ENCODE measurements around the gene RICTOR. TPM values are rescaled to one million over a fixed set of nuclear protein-coding genes. Genes with fewer than 3 reads are reported as not detected.
A peak's percentile ranks its signal among the peaks of the same experiment; 100 is the strongest.
"Not testable (repeated sequence)": the region's sequence is repeated elsewhere in the genome, so short reads cannot be mapped to it uniquely, and the experiment has no call there.

The RICTOR gene
- total RNA-seq, 3 donors from 2014 or later = 14.1 to 19.2 (median 18.0) TPM

GRCh38 chr5:38994324-38994927, 79.8 kb downstream of the RICTOR start:
- peaks cover 4% of the 10 kb centered on the region for H3K9me3 Mint-ChIP-seq
- H3K4me1 Mint-ChIP-seq (ENCODE audit: low read depth) = peaks cover 17% of the 10 kb centered on the region
- no peak overlapping the region for H3K4me3 Mint-ChIP-seq
- H3K27me3 Mint-ChIP-seq (ENCODE audit: low read depth) = no peaks in the 10 kb centered on the region
- ATAC-seq (no peak), DNase-seq (peak; percentile 5)
- H3K36me3 Mint-ChIP-seq (ENCODE audit: insufficient read depth) = peaks cover 40% of the 10 kb centered on the region

DNA sequence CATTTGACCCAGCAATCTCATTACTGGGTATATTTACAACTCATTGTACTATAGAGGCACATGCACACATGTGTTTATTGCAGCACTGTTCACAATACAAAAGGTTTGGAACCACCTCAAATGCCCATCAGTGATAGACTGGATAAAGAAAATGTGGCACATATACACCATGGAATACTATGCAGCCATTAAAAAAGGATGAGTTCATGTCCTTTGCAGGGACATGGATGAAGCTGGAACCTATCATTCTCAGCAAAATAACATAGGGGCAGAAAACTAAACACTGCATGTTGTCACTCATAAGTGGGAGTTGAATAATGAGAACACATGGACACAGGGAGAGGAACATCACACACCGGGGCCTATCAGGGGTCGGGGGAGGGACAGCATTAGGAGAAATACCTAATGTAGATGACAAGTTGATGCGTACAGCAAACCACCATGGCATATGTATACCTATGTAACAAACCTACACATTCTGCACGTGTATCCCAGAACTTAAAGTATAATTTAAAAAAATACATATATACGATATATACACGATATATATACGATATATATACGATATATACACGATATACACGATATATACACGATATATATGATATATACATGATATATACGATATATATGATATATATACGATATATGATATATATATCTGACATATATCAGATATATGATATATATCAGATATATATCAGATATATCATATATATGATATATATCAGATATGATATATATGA, 84.1 kb downstream of the RICTOR start:
- not testable (repeated sequence) for ATAC-seq; H3K27me3 Mint-ChIP-seq (ENCODE audit: low read depth)
- H3K36me3 Mint-ChIP-seq (ENCODE audit: insufficient read depth) = peaks cover 59% of the 10 kb centered on the region

GRCh38 chr5:38985909-38986452, 88.2 kb downstream of the RICTOR start:
- peaks cover 6% of the 10 kb centered on the region for H3K4me1 Mint-ChIP-seq (ENCODE audit: low read depth)
- no peaks in the 10 kb centered on the region for H3K27me3 Mint-ChIP-seq (ENCODE audit: low read depth)
- ATAC-seq (no peak), DNase-seq (no peak)
- peaks cover 5% of the 10 kb centered on the region for H3K9me3 Mint-ChIP-seq
- no peak overlapping the region for H3K4me3 Mint-ChIP-seq
- peaks cover 47% of the 10 kb centered on the region for H3K36me3 Mint-ChIP-seq (ENCODE audit: insufficient read depth)

More for the DNA sequence above, 84.1 kb downstream of the RICTOR start:
- H3K4me1 Mint-ChIP-seq (ENCODE audit: low read depth) = peaks cover 14% of the 10 kb centered on the region
- not testable (repeated sequence) for H3K9me3 Mint-ChIP-seq, H3K4me3 Mint-ChIP-seq, DNase-seq

DNA sequence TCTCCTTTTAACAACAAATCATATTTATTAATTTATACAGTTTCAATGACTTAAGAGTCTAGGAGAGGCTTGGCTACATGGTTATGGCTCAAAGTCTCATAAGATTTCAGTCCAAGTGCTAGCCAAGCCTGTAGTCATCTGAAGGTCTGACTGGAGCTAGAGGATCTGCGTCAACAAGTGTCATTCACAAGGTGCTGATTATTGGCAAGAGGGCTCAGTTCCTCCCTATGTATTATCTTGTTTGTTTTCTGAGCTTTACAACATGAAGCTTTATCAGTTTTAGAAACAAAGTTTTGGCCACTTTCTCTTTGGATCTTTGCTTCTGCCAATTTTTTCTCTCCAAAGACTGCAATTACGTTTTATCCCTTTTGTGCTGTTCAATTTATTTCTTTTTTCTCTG, 94.7 kb downstream of the RICTOR start:
- Mint-ChIP-seq H3K36me3 (ENCODE audit: insufficient read depth) (peaks cover 27% of the 10 kb centered on the region), H3K9me3 (no peaks in the 10 kb centered on the region), H3K4me3 (no peak overlapping the region), H3K27me3 (ENCODE audit: low read depth) (no peaks in the 10 kb centered on the region), H3K4me1 (ENCODE audit: low read depth) (no peaks in the 10 kb centered on the region)
- DNase-seq (no peak), ATAC-seq (no peak)

DNA sequence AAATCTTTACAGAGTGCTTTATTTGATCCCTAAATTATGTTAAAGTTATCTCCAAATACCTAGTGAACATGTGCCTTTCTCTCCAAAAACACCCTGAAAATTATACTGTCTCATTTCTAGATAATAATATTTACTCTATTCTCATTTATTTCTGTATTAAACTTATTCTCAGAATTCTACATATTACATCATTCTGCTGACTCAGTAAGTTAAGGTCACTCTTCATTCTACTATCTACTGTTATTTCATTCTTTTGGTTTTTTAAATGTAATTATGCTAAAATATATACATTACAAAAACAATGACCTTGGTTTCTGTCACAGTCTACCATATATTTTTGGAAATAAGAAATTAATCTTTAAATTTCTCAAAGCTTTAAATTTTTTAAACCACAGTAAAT, 96.2 kb downstream of the RICTOR start:
- DNase-seq (no peak), ATAC-seq (no peak)
- Mint-ChIP-seq H3K36me3 (ENCODE audit: insufficient read depth) (peaks cover 29% of the 10 kb centered on the region), H3K4me3 (no peak overlapping the region), H3K27me3 (ENCODE audit: low read depth) (no peaks in the 10 kb centered on the region), H3K4me1 (ENCODE audit: low read depth) (peaks cover 2% of the 10 kb centered on the region), H3K9me3 (no peaks in the 10 kb centered on the region)

DNA sequence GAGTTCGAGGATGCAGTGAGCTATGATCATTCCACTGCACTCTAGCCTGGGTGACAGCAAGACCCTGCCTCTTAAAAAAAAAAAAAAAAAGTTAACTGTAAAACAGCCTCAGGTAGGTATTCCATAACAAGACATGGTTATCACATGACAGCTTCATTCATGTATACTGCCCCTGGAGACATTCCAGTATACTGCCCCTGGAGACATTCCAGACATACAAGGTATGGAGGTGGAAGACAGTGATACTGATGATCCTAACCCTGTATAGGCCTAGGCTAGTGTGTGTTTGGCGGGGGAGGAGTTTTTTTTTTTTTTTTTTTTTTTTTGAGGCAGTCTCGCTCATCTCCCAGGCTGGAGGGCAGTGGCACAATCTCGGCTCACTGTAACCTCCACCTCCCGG, 105.5 kb downstream of the RICTOR start:
- Mint-ChIP-seq H3K9me3 (no peaks in the 10 kb centered on the region), H3K4me1 (ENCODE audit: low read depth) (no peaks in the 10 kb centered on the region), H3K27me3 (ENCODE audit: low read depth) (no peaks in the 10 kb centered on the region), H3K4me3 (no peak overlapping the region), H3K36me3 (ENCODE audit: insufficient read depth) (peaks cover 13% of the 10 kb centered on the region)
- ATAC-seq (no peak), DNase-seq (no peak)

DNA sequence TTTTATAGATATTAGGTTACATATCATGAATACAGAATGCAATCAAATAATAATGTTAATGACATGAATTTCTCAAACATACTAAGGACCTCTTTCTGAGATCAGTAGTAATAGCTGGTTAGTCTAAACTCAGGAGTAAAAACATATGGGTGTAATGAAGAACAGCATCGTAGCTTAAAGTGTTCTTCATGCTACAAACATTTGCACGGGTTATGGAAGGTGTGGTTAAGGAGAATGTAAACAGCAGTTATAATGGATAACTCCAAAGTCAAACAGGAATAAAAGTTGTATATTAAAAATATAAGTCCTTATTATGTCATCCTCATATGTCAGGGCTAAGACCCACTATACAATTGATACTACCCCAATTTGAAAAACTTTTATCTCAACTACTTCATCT, 112.5 kb downstream of the RICTOR start:
- Mint-ChIP-seq H3K4me3 (no peak overlapping the region), H3K9me3 (no peaks in the 10 kb centered on the region), H3K27me3 (ENCODE audit: low read depth) (no peaks in the 10 kb centered on the region), H3K36me3 (ENCODE audit: insufficient read depth) (peaks cover 26% of the 10 kb centered on the region), H3K4me1 (ENCODE audit: low read depth) (no peaks in the 10 kb centered on the region)
- ATAC-seq (no peak), DNase-seq (no peak)

- Mint-ChIP-seq H3K4me3 (no peak overlapping the region), H3K27me3 (ENCODE audit: low read depth) (no peaks in the 10 kb centered on the region), H3K9me3 (no peaks in the 10 kb centered on the region), H3K4me1 (ENCODE audit: low read depth) (no peaks in the 10 kb centered on the region), H3K36me3 (ENCODE audit: insufficient read depth) (peaks cover 32% of the 10 kb centered on the region)
- DNase-seq = no peak
- ATAC-seq = no peak
These were observed 120.7 kb downstream of the RICTOR start for GRCh38 chr5:38953426-38954012.

- Mint-ChIP-seq H3K36me3 (ENCODE audit: insufficient read depth) (peaks cover 27% of the 10 kb centered on the region), H3K9me3 (no peaks in the 10 kb centered on the region), H3K4me3 (no peak overlapping the region), H3K4me1 (ENCODE audit: low read depth) (no peaks in the 10 kb centered on the region), H3K27me3 (ENCODE audit: low read depth) (no peaks in the 10 kb centered on the region)
- ATAC-seq = no peak
- DNase-seq = no peak
These were observed 125.7 kb downstream of the RICTOR start for GRCh38 chr5:38948501-38948900.

DNA sequence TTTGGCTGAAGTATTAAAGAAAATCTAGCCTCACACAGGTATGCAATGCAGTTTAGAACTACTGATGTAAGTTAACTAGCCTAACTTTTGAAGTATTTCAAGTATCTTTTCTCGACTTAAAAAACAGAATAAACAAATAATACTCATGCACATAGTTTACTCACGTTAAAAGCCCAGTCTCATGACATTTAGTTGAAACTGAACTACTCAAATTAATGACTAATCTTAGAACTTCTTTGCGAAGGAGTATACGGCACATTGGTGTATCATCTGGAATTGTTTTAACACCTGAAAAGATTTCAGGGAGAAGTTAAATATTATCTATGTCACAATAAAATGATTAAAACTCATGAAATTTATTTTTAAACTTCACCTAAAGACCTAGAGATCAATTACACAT, 129.9 kb downstream of the RICTOR start:
- ATAC-seq (no peak), DNase-seq (no peak)
- no peaks in the 10 kb centered on the region for H3K9me3 Mint-ChIP-seq
- peaks cover 25% of the 10 kb centered on the region for H3K36me3 Mint-ChIP-seq (ENCODE audit: insufficient read depth)
- H3K4me1 Mint-ChIP-seq (ENCODE audit: low read depth) = no peaks in the 10 kb centered on the region
- H3K27me3 Mint-ChIP-seq (ENCODE audit: low read depth) = no peaks in the 10 kb centered on the region
- no peak overlapping the region for H3K4me3 Mint-ChIP-seq

GRCh38 chr5:38941912-38942311, 132.3 kb downstream of the RICTOR start:
- no peaks in the 10 kb centered on the region for H3K27me3 Mint-ChIP-seq (ENCODE audit: low read depth)
- H3K9me3 Mint-ChIP-seq = no peaks in the 10 kb centered on the region
- peaks cover 29% of the 10 kb centered on the region for H3K36me3 Mint-ChIP-seq (ENCODE audit: insufficient read depth)
- ATAC-seq (no peak), DNase-seq (no peak)
- no peaks in the 10 kb centered on the region for H3K4me1 Mint-ChIP-seq (ENCODE audit: low read depth)
- no peak overlapping the region for H3K4me3 Mint-ChIP-seq

GRCh38 chr5:38940230-38940858, 133.9 kb downstream of the RICTOR start:
- H3K27me3 Mint-ChIP-seq (ENCODE audit: low read depth) = no peaks in the 10 kb centered on the region
- no peak overlapping the region for H3K4me3 Mint-ChIP-seq
- ATAC-seq (no peak), DNase-seq (no peak)
- no peaks in the 10 kb centered on the region for H3K9me3 Mint-ChIP-seq
- H3K4me1 Mint-ChIP-seq (ENCODE audit: low read depth) = no peaks in the 10 kb centered on the region
- H3K36me3 Mint-ChIP-seq (ENCODE audit: insufficient read depth) = peaks cover 30% of the 10 kb centered on the region

DNA sequence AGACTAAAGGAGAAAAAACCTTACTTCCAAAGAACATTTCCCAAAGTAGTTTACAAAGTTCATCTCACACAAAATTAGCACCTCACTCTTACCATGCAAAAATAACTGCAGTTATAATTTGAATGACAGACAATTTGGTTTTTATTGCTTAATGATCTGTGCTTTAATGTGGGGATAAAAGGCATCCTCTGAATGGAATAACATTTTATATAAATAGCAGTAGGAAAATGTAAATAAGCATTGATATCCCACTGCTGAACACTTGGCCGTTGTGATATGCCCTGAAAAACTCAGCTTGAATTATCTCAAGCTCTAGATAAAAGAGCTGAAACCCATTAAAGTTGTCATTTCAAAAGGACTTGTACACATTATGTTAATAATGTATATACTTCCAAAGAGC, 135.2 kb downstream of the RICTOR start:
- ATAC-seq = no peak
- no peaks in the 10 kb centered on the region for H3K9me3 Mint-ChIP-seq
- no peaks in the 10 kb centered on the region for H3K27me3 Mint-ChIP-seq (ENCODE audit: low read depth)
- no peak overlapping the region for H3K4me3 Mint-ChIP-seq
- peaks cover 28% of the 10 kb centered on the region for H3K36me3 Mint-ChIP-seq (ENCODE audit: insufficient read depth)
- DNase-seq = no peak
- no peaks in the 10 kb centered on the region for H3K4me1 Mint-ChIP-seq (ENCODE audit: low read depth)

- ATAC-seq (no peak), DNase-seq (no peak)
- Mint-ChIP-seq H3K36me3 (ENCODE audit: insufficient read depth) (peaks cover 28% of the 10 kb centered on the region), H3K4me3 (no peak overlapping the region), H3K9me3 (no peaks in the 10 kb centered on the region), H3K27me3 (ENCODE audit: low read depth) (no peaks in the 10 kb centered on the region), H3K4me1 (ENCODE audit: low read depth) (no peaks in the 10 kb centered on the region)
These were observed 135.8 kb downstream of the RICTOR start for GRCh38 chr5:38938424-38938823.
